ENCODE measurements around the gene POLR1B. TPM values are rescaled to one million over a fixed set of nuclear protein-coding genes. Genes with fewer than 3 reads are reported as not detected.
A peak's percentile ranks its signal among the peaks of the same experiment; 100 is the strongest.

The POLR1B gene
- total and polyA plus RNA-seq, 2 of the 13 experiments (the other 11 are each of a cell fraction or from before 2014, with no cell fraction given), result 18.3 to 46.0 TPM

- TF ChIP-seq ZNF484 (CRISPR knock-in tag; IDR thresholded peaks at IDR 0.05; ENCODE audit: borderline replicate concordance, low read depth) (0 out of 2 replicates have a peak, but pooled peaks have one; percentile 89), ZNF451 (CRISPR knock-in tag; IDR thresholded peaks at IDR 0.05) (no peak; the same call in 1 of the 2 replicates), ZNF564 (CRISPR knock-in tag; IDR thresholded peaks at IDR 0.05) (no peak; the same call in 1 of the 2 replicates), HOXA3 (CRISPR knock-in tag; IDR thresholded peaks at IDR 0.05) (peak; percentile 95), NFE2 (CRISPR knock-in tag; IDR thresholded peaks at IDR 0.05) (no peak), FOXO4 (CRISPR knock-in tag; conservative IDR thresholded peaks at IDR 0.05) (peak; percentile 97; the same call in 1 of the 2 replicates), NONO (IDR thresholded peaks at IDR 0.05) (no peak), NONO (CRISPR knock-in tag; conservative IDR thresholded peaks at IDR 0.05) (peak; percentile 81), DR1 (CRISPR knock-in tag; IDR thresholded peaks at IDR 0.05) (peak; percentile 62; the same call in 1 of the 2 replicates), KMT2B (CRISPR knock-in tag; IDR thresholded peaks at IDR 0.05) (peak; percentile 99), ZNF232 (CRISPR knock-in tag; IDR thresholded peaks at IDR 0.05; ENCODE audit: borderline replicate concordance) (peak; percentile 98), SETDB1 (CRISPR knock-in tag; IDR thresholded peaks at IDR 0.05; ENCODE audit: borderline replicate concordance) (no peak), ZNF577 (CRISPR knock-in tag; IDR thresholded peaks at IDR 0.05; ENCODE audit: borderline replicate concordance, low read depth) (no peak), RBFOX2 (IDR thresholded peaks at IDR 0.05; ENCODE audit: low read depth, low read length) (peak; percentile 92)
- TF ChIP-seq, protein P1, sequence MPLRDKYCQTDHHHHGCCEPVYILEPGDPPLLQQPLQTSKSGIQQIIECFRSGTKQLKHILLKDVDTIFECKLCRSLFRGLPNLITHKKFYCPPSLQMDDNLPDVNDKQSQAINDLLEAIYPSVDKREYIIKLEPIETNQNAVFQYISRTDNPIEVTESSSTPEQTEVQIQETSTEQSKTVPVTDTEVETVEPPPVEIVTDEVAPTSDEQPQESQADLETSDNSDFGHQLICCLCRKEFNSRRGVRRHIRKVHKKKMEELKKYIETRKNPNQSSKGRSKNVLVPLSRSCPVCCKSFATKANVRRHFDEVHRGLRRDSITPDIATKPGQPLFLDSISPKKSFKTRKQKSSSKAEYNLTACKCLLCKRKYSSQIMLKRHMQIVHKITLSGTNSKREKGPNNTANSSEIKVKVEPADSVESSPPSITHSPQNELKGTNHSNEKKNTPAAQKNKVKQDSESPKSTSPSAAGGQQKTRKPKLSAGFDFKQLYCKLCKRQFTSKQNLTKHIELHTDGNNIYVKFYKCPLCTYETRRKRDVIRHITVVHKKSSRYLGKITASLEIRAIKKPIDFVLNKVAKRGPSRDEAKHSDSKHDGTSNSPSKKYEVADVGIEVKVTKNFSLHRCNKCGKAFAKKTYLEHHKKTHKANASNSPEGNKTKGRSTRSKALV (CRISPR knock-in tag; IDR thresholded peaks at IDR 0.05), result peak; percentile 93
- TF ChIP-seq, protein P2, sequence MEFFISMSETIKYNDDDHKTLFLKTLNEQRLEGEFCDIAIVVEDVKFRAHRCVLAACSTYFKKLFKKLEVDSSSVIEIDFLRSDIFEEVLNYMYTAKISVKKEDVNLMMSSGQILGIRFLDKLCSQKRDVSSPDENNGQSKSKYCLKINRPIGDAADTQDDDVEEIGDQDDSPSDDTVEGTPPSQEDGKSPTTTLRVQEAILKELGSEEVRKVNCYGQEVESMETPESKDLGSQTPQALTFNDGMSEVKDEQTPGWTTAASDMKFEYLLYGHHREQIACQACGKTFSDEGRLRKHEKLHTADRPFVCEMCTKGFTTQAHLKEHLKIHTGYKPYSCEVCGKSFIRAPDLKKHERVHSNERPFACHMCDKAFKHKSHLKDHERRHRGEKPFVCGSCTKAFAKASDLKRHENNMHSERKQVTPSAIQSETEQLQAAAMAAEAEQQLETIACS (CRISPR knock-in tag; IDR thresholded peaks at IDR 0.05), result peak; percentile 33; the same call in 1 of the 2 replicates
- TF ChIP-seq, protein P3, sequence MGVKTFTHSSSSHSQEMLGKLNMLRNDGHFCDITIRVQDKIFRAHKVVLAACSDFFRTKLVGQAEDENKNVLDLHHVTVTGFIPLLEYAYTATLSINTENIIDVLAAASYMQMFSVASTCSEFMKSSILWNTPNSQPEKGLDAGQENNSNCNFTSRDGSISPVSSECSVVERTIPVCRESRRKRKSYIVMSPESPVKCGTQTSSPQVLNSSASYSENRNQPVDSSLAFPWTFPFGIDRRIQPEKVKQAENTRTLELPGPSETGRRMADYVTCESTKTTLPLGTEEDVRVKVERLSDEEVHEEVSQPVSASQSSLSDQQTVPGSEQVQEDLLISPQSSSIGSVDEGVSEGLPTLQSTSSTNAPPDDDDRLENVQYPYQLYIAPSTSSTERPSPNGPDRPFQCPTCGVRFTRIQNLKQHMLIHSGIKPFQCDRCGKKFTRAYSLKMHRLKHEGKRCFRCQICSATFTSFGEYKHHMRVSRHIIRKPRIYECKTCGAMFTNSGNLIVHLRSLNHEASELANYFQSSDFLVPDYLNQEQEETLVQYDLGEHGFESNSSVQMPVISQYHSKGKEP (CRISPR knock-in tag; IDR thresholded peaks at IDR 0.05), result no peak
- TF ChIP-seq, protein P4, sequence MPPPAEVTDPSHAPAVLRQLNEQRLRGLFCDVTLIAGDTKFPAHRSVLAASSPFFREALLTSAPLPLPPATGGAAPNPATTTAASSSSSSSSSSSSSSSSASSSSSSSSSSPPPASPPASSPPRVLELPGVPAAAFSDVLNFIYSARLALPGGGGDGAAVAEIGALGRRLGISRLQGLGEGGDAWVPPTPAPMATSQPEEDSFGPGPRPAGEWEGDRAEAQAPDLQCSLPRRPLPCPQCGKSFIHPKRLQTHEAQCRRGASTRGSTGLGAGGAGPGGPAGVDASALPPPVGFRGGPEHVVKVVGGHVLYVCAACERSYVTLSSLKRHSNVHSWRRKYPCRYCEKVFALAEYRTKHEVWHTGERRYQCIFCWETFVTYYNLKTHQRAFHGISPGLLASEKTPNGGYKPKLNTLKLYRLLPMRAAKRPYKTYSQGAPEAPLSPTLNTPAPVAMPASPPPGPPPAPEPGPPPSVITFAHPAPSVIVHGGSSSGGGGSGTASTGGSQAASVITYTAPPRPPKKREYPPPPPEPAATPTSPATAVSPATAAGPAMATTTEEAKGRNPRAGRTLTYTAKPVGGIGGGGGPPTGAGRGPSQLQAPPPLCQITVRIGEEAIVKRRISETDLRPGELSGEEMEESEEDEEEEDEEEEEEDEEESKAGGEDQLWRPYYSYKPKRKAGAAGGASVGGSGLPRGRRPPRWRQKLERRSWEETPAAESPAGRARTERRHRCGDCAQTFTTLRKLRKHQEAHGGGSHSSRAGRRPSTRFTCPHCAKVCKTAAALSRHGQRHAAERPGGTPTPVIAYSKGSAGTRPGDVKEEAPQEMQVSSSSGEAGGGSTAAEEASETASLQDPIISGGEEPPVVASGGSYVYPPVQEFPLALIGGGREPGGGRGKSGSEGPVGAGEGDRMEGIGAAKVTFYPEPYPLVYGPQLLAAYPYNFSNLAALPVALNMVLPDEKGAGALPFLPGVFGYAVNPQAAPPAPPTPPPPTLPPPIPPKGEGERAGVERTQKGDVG (CRISPR knock-in tag; IDR thresholded peaks at IDR 0.05; ENCODE audit: borderline replicate concordance), result peak; percentile 96; the same call in 1 of the 2 replicates
Measured at GRCh38 chr2:112542123-112542983, at the start of gene POLR1B (continued).

All from HepG2 (cell line).